Trophoblast cell (in vitro differentiated cells and primary cell): Measurements from ENCODE around the gene RHCE.
A peak's percentile ranks its signal among the peaks of the same experiment; 100 is the strongest.

Experiments used
- DNase-seq, 2 donors: peaks; one replicate each; pipeline ENCODE4 v3.0.0-alpha.2; 2016
- H2AFZ ChIP-seq: 2 replicates; pipeline ENCODE4 v1.6.1; 2013; ENCODE audit warnings: low read length, moderate library complexity, mild to moderate bottlenecking; ENCODE audit not compliant: insufficient read depth, poor library complexity
- H2AK5ac ChIP-seq: 2 replicates; pipeline ENCODE4 v1.6.1; 2013; ENCODE audit warnings: mild to moderate bottlenecking, low read length
- H2BK120ac ChIP-seq: 2 replicates; pipeline ENCODE4 v1.6.1; 2013; ENCODE audit warnings: low read length, mild to moderate bottlenecking, moderate library complexity; ENCODE audit not compliant: insufficient read depth, poor library complexity
- H2BK12ac ChIP-seq: 2 replicates; pipeline ENCODE4 v1.6.1; 2013; ENCODE audit warnings: mild to moderate bottlenecking, low read length, moderate library complexity
- H2BK5ac ChIP-seq: 2 replicates; pipeline ENCODE4 v1.6.1; 2013; ENCODE audit warnings: low read length, low read depth, moderate library complexity, mild to moderate bottlenecking; ENCODE audit not compliant: poor library complexity
- H3K14ac ChIP-seq: 2 replicates; pipeline ENCODE4 v1.6.1; 2013; ENCODE audit warnings: mild to moderate bottlenecking, low read length
- H3K18ac ChIP-seq: 2 replicates; pipeline ENCODE4 v1.6.1; 2013; ENCODE audit warnings: mild to moderate bottlenecking, low read length
- H3K23ac ChIP-seq: 2 replicates; pipeline ENCODE4 v1.6.1; 2013; ENCODE audit warnings: low read length
- H3K27ac ChIP-seq: 2 replicates; pipeline ENCODE4 v1.5.1; 2013; ENCODE audit warnings: low read depth, mild to moderate bottlenecking, inconsistent platforms, low read length, moderate library complexity
- H3K27me3 ChIP-seq: 2 replicates; pipeline ENCODE4 v1.6.1; 2013; ENCODE audit warnings: inconsistent platforms, mild to moderate bottlenecking, low read length, moderate library complexity; ENCODE audit not compliant: insufficient read depth
- H3K36me3 ChIP-seq, 2 experiments: 1 replicate in 1 of 2; 2 replicates in 1 of 2; pipeline ENCODE4 v1.6.1; 2013; ENCODE audit warnings: low read length in 2 of 2, mild to moderate bottlenecking in 2 of 2, moderate library complexity in 1 of 2; ENCODE audit not compliant: insufficient read depth in 2 of 2, control insufficient read depth in 1 of 2
- H3K4ac ChIP-seq: 2 replicates; pipeline ENCODE4 v1.6.1; 2013; ENCODE audit warnings: low read depth, mild to moderate bottlenecking, low read length, moderate library complexity
- H3K4me1 ChIP-seq, 2 experiments: 1 replicate in 1 of 2; 2 replicates in 1 of 2; pipeline ENCODE4 v1.6.1; 2013; ENCODE audit warnings: low read length in 2 of 2, mild to moderate bottlenecking in 2 of 2, moderate library complexity in 1 of 2; ENCODE audit not compliant: insufficient read depth in 2 of 2, control insufficient read depth in 1 of 2
- H3K4me2 ChIP-seq: 2 replicates; pipeline ENCODE4 v1.6.1; 2013; ENCODE audit warnings: inconsistent platforms, mild to moderate bottlenecking, low read length, moderate library complexity
- H3K4me3 ChIP-seq: 2 replicates; pipeline ENCODE4 v1.5.1; 2013; ENCODE audit warnings: mild to moderate bottlenecking, low read depth, low read length, inconsistent platforms
- H3K79me1 ChIP-seq: one replicate; pipeline ENCODE4 v1.6.1; 2013; ENCODE audit warnings: low read length
- H3K79me2 ChIP-seq: 2 replicates; pipeline ENCODE4 v1.6.1; 2013; ENCODE audit warnings: low read length, mild to moderate bottlenecking; ENCODE audit not compliant: control insufficient read depth, insufficient read depth, poor library complexity
- H3K9ac ChIP-seq: 2 replicates; pipeline ENCODE4 v1.6.1; 2013; ENCODE audit warnings: mild to moderate bottlenecking, low read length
- H3K9me3 ChIP-seq: 2 replicates; pipeline ENCODE4 v1.6.1; 2013; ENCODE audit warnings: low read depth, mild to moderate bottlenecking, control low read depth, inconsistent platforms, low read length; ENCODE audit not compliant: insufficient read depth
- H4K12ac ChIP-seq: 2 replicates; pipeline ENCODE4 v1.6.1; 2013; ENCODE audit warnings: low read depth, mild to moderate bottlenecking, low read length, moderate library complexity
- H4K8ac ChIP-seq: 2 replicates; pipeline ENCODE4 v1.6.1; 2013; ENCODE audit warnings: low read depth, mild to moderate bottlenecking, low read length, moderate library complexity
- H4K91ac ChIP-seq: one replicate; pipeline ENCODE4 v1.6.1; 2013; ENCODE audit warnings: low read depth, mild to moderate bottlenecking, low read length, moderate library complexity
- WGBS: extraction: QIAGEN DNeasy Blood & Tissue Kit; methylation state at CpG from one replicate; pipeline ENCODE4 v1.1.7; 2013; ENCODE audit warnings: missing lambda C conversion rate; ENCODE audit not compliant: insufficient read length, insufficient coverage; ENCODE audit errors: extremely low coverage; 5-methylcytosine and 5-hydroxymethylcytosine counted together

Gene RHCE

GRCh38 chr1:25430967-25431881 lies 10.6 kb upstream of the RHCE start:
- Histone ChIP-seq H4K8ac (peak overlapping the region; percentile 99), H2AK5ac (peak overlapping the region; percentile 99), H3K27me3 (no peaks in the 10 kb centered on the region), H4K12ac (peak overlapping the region; percentile 99), H3K4me2 (peak overlapping the region; percentile 97), H2BK12ac (peak overlapping the region; percentile 63), H3K79me2 (peaks cover 12% of the 10 kb centered on the region), H3K23ac (no peak overlapping the region), H2AFZ (peak overlapping the region; percentile 99), H3K79me1 (peaks cover 11% of the 10 kb centered on the region), H3K18ac (peak overlapping the region; percentile 99), H4K91ac (peak overlapping the region; percentile 99), H3K36me3 (no peaks in the 10 kb centered on the region), H2BK120ac (peak overlapping the region; percentile 98), H3K4me1 (no peaks in the 10 kb centered on the region), H3K4me3 (peak overlapping the region; percentile 96), H2BK5ac (peak overlapping the region; percentile 97), H3K9me3 (no peaks in the 10 kb centered on the region), H3K14ac (peak overlapping the region; percentile 99), H3K27ac (peak overlapping the region; percentile 80), H3K4ac (peak overlapping the region; percentile 99), H3K9ac (peak overlapping the region; percentile 94)
- peak; percentile 2 to 46 for DNase-seq
- no CpG with 5 or more reads among the region's 89 CpGs for WGBS

- peak within 1 kb of the TSS; percentile 99 for H2AK5ac ChIP-seq
- no peaks in the 10 kb centered on the region for H3K4me1 ChIP-seq
- H3K9ac ChIP-seq, result peak within 1 kb of the TSS; percentile 95
- H4K8ac ChIP-seq, result peak within 1 kb of the TSS; percentile 99
- H3K79me1 ChIP-seq, result peaks cover 11% of the 10 kb centered on the region
- no peaks in the 10 kb centered on the region for H3K27me3 ChIP-seq
- H3K18ac ChIP-seq, result peak within 1 kb of the TSS; percentile 99
- H3K4me2 ChIP-seq, result peak within 1 kb of the TSS; percentile 97
- H2BK5ac ChIP-seq, result peak within 1 kb of the TSS; percentile 97
- peak within 1 kb of the TSS; percentile 96 for H3K4me3 ChIP-seq
- H3K9me3 ChIP-seq, result no peaks in the 10 kb centered on the region
- H4K12ac ChIP-seq, result peak within 1 kb of the TSS; percentile 99
- no peaks in the 10 kb centered on the region for H3K36me3 ChIP-seq
- H3K14ac ChIP-seq, result peak within 1 kb of the TSS; percentile 99
- H3K27ac ChIP-seq, result peak within 1 kb of the TSS; percentile 80
- H3K23ac ChIP-seq, result no peak within 1 kb of the TSS
- H2AFZ ChIP-seq, result peak within 1 kb of the TSS; percentile 99
- no CpG with 5 or more reads among the region's 87 CpGs for WGBS
- peak within 1 kb of the TSS; percentile 63 for H2BK12ac ChIP-seq
- peak within 1 kb of the TSS; percentile 99 for H4K91ac ChIP-seq
- DNase-seq, result peak; percentile 96 to 99
- H2BK120ac ChIP-seq, result peak within 1 kb of the TSS; percentile 98
- peaks cover 12% of the 10 kb centered on the region for H3K79me2 ChIP-seq
- peak within 1 kb of the TSS; percentile 99 for H3K4ac ChIP-seq
Observed at GRCh38 chr1:25430073-25430966, 9.7 kb upstream of the RHCE start, which contains the start of gene MACO1. Gene MACO1 (plus strand): TSS chr1:25430897. CDS start chr1:25431099, 202 bp downstream.

GRCh38 chr1:25428475-25429166 lies 8.0 kb upstream of the RHCE start:
- Histone ChIP-seq H3K4me1 (no peaks in the 10 kb centered on the region), H3K23ac (no peak overlapping the region), H3K14ac (no peak overlapping the region), H3K36me3 (no peaks in the 10 kb centered on the region), H2AK5ac (no peak overlapping the region), H3K18ac (no peak overlapping the region), H3K4ac (no peak overlapping the region), H2BK120ac (no peak overlapping the region), H2BK12ac (no peak overlapping the region), H3K9me3 (no peaks in the 10 kb centered on the region), H2AFZ (no peak overlapping the region), H3K79me1 (peaks cover 11% of the 10 kb centered on the region), H3K9ac (no peak overlapping the region), H3K4me2 (no peak overlapping the region), H3K27me3 (no peaks in the 10 kb centered on the region), H2BK5ac (no peak overlapping the region), H3K27ac (no peak overlapping the region), H3K79me2 (peaks cover 12% of the 10 kb centered on the region), H3K4me3 (no peak overlapping the region), H4K12ac (no peak overlapping the region), H4K91ac (no peak overlapping the region), H4K8ac (no peak overlapping the region)
- no peak for DNase-seq
- WGBS, result no CpG with 5 or more reads among the region's 7 CpGs

GRCh38 chr1:25427696-25428095 lies 7.1 kb upstream of the RHCE start:
- H2BK12ac ChIP-seq, result no peak overlapping the region
- no peak overlapping the region for H3K4me3 ChIP-seq
- no peak overlapping the region for H2BK120ac ChIP-seq
- no peaks in the 10 kb centered on the region for H3K27me3 ChIP-seq
- H3K27ac ChIP-seq, result no peak overlapping the region
- H2AK5ac ChIP-seq, result no peak overlapping the region
- H3K4ac ChIP-seq, result no peak overlapping the region
- H4K8ac ChIP-seq, result no peak overlapping the region
- H3K18ac ChIP-seq, result no peak overlapping the region
- H3K4me2 ChIP-seq, result no peak overlapping the region
- H3K9ac ChIP-seq, result no peak overlapping the region
- H2BK5ac ChIP-seq, result no peak overlapping the region
- H3K14ac ChIP-seq, result no peak overlapping the region
- no peak overlapping the region for H3K23ac ChIP-seq
- H3K9me3 ChIP-seq, result no peaks in the 10 kb centered on the region
- no peak overlapping the region for H4K12ac ChIP-seq
- no peaks in the 10 kb centered on the region for H3K4me1 ChIP-seq
- H3K79me2 ChIP-seq, result peaks cover 10% of the 10 kb centered on the region
- peaks cover 11% of the 10 kb centered on the region for H3K79me1 ChIP-seq
- H3K36me3 ChIP-seq, result no peaks in the 10 kb centered on the region
- DNase-seq, result no peak
- no peak overlapping the region for H2AFZ ChIP-seq
- H4K91ac ChIP-seq, result no peak overlapping the region
- no CpG with 5 or more reads among the region's 1 CpG for WGBS
